HepG2 (cell line): ENCODE results near the gene ACER3. TPM values are rescaled to one million over a fixed set of nuclear protein-coding genes. Genes with fewer than 3 reads are reported as not detected.

Experiments used
- CCDC6 ChIP-seq: sonication (generic); formaldehyde crosslinking; IDR thresholded peaks from 2 replicates; pipeline ENCODE4 v1.8.1; 2022; ENCODE audit warnings: mild to moderate bottlenecking, missing genetic modification reagents, moderate library complexity
- EEA1 ChIP-seq: sonication (generic); formaldehyde crosslinking; IDR thresholded peaks from 2 replicates; pipeline ENCODE4 v1.5.1; 2020; ENCODE audit warnings: mild to moderate bottlenecking, missing genetic modification reagents, borderline replicate concordance
- FOXA1 ChIP-seq, 2 experiments: fragments of 450-650 bp in 1 of 2; sonication (generic) in 1 of 2; formaldehyde crosslinking in 1 of 2; IDR thresholded peaks; 2 replicates each; pipeline versions ENCODE4 v1.4.0 to v1.6.1; 2016 to 2020; ENCODE audit warnings: missing genetic modification reagents in 1 of 2
- FOXA3 ChIP-seq: IDR thresholded peaks from 2 replicates; pipeline ENCODE4 v1.6.1; 2016; ENCODE audit warnings: missing genetic modification reagents, missing compliant biosample characterization
- NCOA1 ChIP-seq: sonication (generic); formaldehyde crosslinking; IDR thresholded peaks from 2 replicates; pipeline ENCODE4 v1.9.0; 2021; ENCODE audit warnings: missing genetic modification reagents
- SIX1 ChIP-seq: sonication (generic); formaldehyde crosslinking; IDR thresholded peaks from 2 replicates; pipeline ENCODE4 v1.4.0; 2020; ENCODE audit warnings: missing genetic modification reagents, borderline replicate concordance
- ZBTB3 ChIP-seq: sonication (generic); formaldehyde crosslinking; IDR thresholded peaks from 2 replicates; pipeline ENCODE4 v1.4.0; 2020; ENCODE audit warnings: low read depth, mild to moderate bottlenecking, moderate library complexity, missing genetic modification reagents, borderline replicate concordance
- ZNF207 ChIP-seq: fragments of 450-650 bp; IDR thresholded peaks from 2 replicates; pipeline ENCODE4 v1.6.1; 2016; ENCODE audit warnings: antibody characterized with exemption, borderline replicate concordance
- ZNF329 ChIP-seq: sonication (generic); formaldehyde crosslinking; IDR thresholded peaks from 2 replicates; pipeline ENCODE4 v1.9.0; 2021; ENCODE audit warnings: low read depth, mild to moderate bottlenecking, missing genetic modification reagents
- ZNF530 ChIP-seq: sonication (generic); formaldehyde crosslinking; IDR thresholded peaks from 2 replicates; pipeline ENCODE4 v1.5.0; 2020; ENCODE audit warnings: low read depth, mild to moderate bottlenecking, missing genetic modification reagents
- polyA plus RNA-seq, 8 experiments: library from polyadenylated mRNA; depleted of rRNA in 3 of 8; stranded (reverse) in 7 of 8; unstranded in 1 of 8; fragments of >200 nt; fragmentation: Illumina TruSeq in 4 of 8; extraction: Trizol in 4 of 8; gene quantifications; 2 replicates each; pipeline versions ENCODE4 v1.2.1 to v1.2.3, GENCODE V29; 2011 to 2016; ENCODE audit warnings: low read depth in 4 of 8, missing spikeins in 1 of 8, mixed read lengths in 1 of 8; ENCODE audit not compliant: insufficient read depth in 1 of 8
- total RNA-seq, 5 experiments: library from RNA; depleted of rRNA; stranded (reverse); fragments of >200 nt; fragmentation: Illumina TruSeq; extraction: Trizol; gene quantifications; 2 replicates each; pipeline ENCODE4 v1.2.3, GENCODE V29; 2016; ENCODE audit warnings: low read depth in 1 of 5
- TF ChIP-seq, protein P1 (sequence below): sonication (generic); formaldehyde crosslinking; IDR thresholded peaks from 2 replicates; pipeline ENCODE4 v1.8.0; 2022; ENCODE audit warnings: mild to moderate bottlenecking, missing genetic modification reagents; ENCODE audit not compliant: insufficient replicate concordance
- TF ChIP-seq, protein P2 (sequence below): sonication (generic); formaldehyde crosslinking; IDR thresholded peaks from 2 replicates; pipeline ENCODE4 v1.4.0; 2020; ENCODE audit warnings: missing genetic modification reagents
- TF ChIP-seq, protein P3 (sequence below): sonication (generic); formaldehyde crosslinking; conservative IDR thresholded peaks from 2 replicates; pipeline ENCODE4 v1.5.0; 2020; ENCODE audit warnings: missing genetic modification reagents
- TF ChIP-seq, protein P4 (sequence below): IDR thresholded peaks from 2 replicates; pipeline ENCODE4 v1.6.1; 2016

ACER3 gene
- total and polyA plus RNA-seq, 2 of the 13 experiments (the other 11 are each of a cell fraction or from before 2014, with no cell fraction given): 6.0 to 9.8 TPM

DNA sequence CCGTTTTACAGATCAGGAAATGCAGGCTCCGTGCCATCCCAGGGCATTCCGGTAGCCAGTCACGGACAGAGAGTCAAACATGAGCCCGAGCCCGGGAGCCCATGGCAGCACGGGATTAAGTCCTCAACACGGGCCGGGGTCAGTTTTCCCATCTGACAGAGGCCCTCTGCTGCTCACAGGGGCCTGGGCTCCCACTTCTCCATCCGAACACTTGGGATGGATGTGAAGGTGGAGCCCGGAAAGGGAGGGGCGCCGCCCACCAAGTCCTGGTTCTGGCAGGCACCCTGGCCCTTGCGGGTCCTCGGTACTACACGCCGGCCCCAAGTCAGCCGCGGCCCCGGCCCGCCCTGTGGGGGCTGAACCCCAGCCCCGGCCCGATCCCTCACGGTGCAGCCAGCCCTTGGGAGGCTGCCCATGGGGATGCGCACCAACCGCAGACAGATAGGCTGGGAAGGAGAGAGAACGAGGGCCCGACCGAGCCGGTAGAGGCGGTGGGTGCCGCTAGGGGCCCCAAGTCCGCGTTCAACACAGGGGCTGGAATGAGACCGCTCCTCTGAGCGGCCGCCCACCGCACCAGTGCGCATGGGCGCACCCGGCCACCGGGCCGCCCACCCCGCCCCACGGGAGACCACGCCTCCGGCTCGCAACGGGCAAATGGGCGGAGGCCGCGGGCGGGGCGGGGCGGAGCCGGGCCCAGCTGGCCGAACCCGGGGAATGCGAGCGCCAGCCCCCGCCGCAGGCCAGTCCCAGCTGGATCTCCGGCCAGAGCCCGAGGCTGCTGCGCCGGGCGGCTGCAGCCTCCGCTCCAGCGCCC, 205.7 kb downstream of the ACER3 start, which contains the start of gene CAPN5 (continued):
- no peak for TF ChIP-seq ZNF329 (CRISPR knock-in tag)
- TF ChIP-seq CCDC6 (CRISPR knock-in tag): peak; percentile 40; the same call in 1 of the 2 replicates
- TF ChIP-seq ZNF530 (CRISPR knock-in tag): no peak
- TF ChIP-seq, protein P1, sequence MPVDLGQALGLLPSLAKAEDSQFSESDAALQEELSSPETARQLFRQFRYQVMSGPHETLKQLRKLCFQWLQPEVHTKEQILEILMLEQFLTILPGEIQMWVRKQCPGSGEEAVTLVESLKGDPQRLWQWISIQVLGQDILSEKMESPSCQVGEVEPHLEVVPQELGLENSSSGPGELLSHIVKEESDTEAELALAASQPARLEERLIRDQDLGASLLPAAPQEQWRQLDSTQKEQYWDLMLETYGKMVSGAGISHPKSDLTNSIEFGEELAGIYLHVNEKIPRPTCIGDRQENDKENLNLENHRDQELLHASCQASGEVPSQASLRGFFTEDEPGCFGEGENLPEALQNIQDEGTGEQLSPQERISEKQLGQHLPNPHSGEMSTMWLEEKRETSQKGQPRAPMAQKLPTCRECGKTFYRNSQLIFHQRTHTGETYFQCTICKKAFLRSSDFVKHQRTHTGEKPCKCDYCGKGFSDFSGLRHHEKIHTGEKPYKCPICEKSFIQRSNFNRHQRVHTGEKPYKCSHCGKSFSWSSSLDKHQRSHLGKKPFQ (CRISPR knock-in tag): no peak
- TF ChIP-seq EEA1: peak; percentile 73; the same call in 1 of the 2 replicates
- no peak for TF ChIP-seq NCOA1 (CRISPR knock-in tag)
- no peak for TF ChIP-seq FOXA1 (IDR thresholded peaks at IDR 0.05)
- 0 out of 2 replicates have a peak, but pooled peaks have one; percentile 1 for TF ChIP-seq FOXA1 (CRISPR knock-in tag; IDR thresholded peaks at IDR 0.05)
- TF ChIP-seq ZBTB3: 0 out of 2 replicates have a peak, but pooled peaks have one; percentile 34
- TF ChIP-seq, protein P2, sequence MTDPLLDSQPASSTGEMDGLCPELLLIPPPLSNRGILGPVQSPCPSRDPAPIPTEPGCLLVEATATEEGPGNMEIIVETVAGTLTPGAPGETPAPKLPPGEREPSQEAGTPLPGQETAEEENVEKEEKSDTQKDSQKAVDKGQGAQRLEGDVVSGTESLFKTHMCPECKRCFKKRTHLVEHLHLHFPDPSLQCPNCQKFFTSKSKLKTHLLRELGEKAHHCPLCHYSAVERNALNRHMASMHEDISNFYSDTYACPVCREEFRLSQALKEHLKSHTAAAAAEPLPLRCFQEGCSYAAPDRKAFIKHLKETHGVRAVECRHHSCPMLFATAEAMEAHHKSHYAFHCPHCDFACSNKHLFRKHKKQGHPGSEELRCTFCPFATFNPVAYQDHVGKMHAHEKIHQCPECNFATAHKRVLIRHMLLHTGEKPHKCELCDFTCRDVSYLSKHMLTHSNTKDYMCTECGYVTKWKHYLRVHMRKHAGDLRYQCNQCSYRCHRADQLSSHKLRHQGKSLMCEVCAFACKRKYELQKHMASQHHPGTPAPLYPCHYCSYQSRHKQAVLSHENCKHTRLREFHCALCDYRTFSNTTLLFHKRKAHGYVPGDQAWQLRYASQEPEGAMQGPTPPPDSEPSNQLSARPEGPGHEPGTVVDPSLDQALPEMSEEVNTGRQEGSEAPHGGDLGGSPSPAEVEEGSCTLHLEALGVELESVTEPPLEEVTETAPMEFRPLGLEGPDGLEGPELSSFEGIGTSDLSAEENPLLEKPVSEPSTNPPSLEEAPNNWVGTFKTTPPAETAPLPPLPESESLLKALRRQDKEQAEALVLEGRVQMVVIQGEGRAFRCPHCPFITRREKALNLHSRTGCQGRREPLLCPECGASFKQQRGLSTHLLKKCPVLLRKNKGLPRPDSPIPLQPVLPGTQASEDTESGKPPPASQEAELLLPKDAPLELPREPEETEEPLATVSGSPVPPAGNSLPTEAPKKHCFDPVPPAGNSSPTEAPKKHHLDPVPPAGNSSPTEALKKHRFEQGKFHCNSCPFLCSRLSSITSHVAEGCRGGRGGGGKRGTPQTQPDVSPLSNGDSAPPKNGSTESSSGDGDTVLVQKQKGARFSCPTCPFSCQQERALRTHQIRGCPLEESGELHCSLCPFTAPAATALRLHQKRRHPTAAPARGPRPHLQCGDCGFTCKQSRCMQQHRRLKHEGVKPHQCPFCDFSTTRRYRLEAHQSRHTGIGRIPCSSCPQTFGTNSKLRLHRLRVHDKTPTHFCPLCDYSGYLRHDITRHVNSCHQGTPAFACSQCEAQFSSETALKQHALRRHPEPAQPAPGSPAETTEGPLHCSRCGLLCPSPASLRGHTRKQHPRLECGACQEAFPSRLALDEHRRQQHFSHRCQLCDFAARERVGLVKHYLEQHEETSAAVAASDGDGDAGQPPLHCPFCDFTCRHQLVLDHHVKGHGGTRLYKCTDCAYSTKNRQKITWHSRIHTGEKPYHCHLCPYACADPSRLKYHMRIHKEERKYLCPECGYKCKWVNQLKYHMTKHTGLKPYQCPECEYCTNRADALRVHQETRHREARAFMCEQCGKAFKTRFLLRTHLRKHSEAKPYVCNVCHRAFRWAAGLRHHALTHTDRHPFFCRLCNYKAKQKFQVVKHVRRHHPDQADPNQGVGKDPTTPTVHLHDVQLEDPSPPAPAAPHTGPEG (CRISPR knock-in tag): peak; percentile 64
- no peak for TF ChIP-seq ZNF207
- TF ChIP-seq SIX1 (CRISPR knock-in tag): no peak
- TF ChIP-seq, protein P3, sequence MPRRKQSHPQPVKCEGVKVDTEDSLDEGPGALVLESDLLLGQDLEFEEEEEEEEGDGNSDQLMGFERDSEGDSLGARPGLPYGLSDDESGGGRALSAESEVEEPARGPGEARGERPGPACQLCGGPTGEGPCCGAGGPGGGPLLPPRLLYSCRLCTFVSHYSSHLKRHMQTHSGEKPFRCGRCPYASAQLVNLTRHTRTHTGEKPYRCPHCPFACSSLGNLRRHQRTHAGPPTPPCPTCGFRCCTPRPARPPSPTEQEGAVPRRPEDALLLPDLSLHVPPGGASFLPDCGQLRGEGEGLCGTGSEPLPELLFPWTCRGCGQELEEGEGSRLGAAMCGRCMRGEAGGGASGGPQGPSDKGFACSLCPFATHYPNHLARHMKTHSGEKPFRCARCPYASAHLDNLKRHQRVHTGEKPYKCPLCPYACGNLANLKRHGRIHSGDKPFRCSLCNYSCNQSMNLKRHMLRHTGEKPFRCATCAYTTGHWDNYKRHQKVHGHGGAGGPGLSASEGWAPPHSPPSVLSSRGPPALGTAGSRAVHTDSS (CRISPR knock-in tag): no peak
- TF ChIP-seq FOXA3 (CRISPR knock-in tag): no peak
- TF ChIP-seq, protein P4, sequence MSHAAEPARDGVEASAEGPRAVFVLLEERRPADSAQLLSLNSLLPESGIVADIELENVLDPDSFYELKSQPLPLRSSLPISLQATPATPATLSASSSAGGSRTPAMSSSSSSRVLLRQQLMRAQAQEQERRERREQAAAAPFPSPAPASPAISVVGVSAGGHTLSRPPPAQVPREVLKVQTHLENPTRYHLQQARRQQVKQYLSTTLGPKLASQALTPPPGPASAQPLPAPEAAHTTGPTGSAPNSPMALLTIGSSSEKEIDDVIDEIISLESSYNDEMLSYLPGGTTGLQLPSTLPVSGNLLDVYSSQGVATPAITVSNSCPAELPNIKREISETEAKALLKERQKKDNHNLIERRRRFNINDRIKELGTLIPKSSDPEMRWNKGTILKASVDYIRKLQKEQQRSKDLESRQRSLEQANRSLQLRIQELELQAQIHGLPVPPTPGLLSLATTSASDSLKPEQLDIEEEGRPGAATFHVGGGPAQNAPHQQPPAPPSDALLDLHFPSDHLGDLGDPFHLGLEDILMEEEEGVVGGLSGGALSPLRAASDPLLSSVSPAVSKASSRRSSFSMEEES (CRISPR knock-in tag): no peak
